GM12878 (cell line): ENCODE measurements around the gene ZC3H12D. TPM values are rescaled to one million over a fixed set of nuclear protein-coding genes. Genes with fewer than 3 reads are reported as not detected.

ENCODE experiments used
- ATAC-seq: fragments of 200-7000 bp; cut with Tn5 transposase; 3 replicates; pipeline ENCODE4 v1.9.1; 2020; ENCODE audit warnings: mild to moderate bottlenecking, moderate library complexity
- BruUV-seq: library from RNA; stranded (reverse); fragments of 400-500 nt; replicated peaks from 2 replicates; lab custom pipeline; 2021; lab: Mats Ljungman, UMichigan
- CTCF ChIA-PET: fragments of 300-600 bp; sonication (Branson Sonifier 250); formaldehyde crosslinking; extraction: SDS; loops from one replicate; lab custom pipeline; 2021; ENCODE audit warnings: inconsistent platforms; lab: Yijun Ruan, JAX
- POLR2A ChIA-PET: fragments of 350-600 bp; formaldehyde crosslinking; extraction: SDS; loops from one replicate; lab custom pipeline; 2021; ENCODE audit warnings: inconsistent platforms; lab: Charles Lee
- RAD21 ChIA-PET: fragments of 300-600 bp; sonication (Branson Sonifier 250); formaldehyde crosslinking; loops from one replicate; lab custom pipeline; 2023; ENCODE audit warnings: antibody characterized with exemption; ENCODE audit not compliant: unreplicated experiment; lab: Charles Lee
- SMC1A ChIA-PET: fragments of 300-600 bp; sonication (Branson Sonifier 250); formaldehyde crosslinking; loops from one replicate; lab custom pipeline; 2023; ENCODE audit not compliant: unreplicated experiment, uncharacterized antibody; lab: Charles Lee
- DNase-seq: peaks from one replicate; pipeline ENCODE4 v3.0.0-alpha.2; 2011; ENCODE audit warnings: low read depth, low spot score
- FAIRE-seq: peaks from 3 replicates; lab custom pipeline; 2011; peaks lifted over from hg19 to GRCh38; lab: Jason Lieb, UNC
- H2AFZ ChIP-seq: 2 replicates; pipeline ENCODE4 v1.6.0; 2011; ENCODE audit warnings: low read depth, low read length, control low read depth; ENCODE audit not compliant: control insufficient read depth
- H3K27ac ChIP-seq: 2 replicates; pipeline ENCODE4 v1.5.1; 2011; ENCODE audit warnings: control low read depth; ENCODE audit not compliant: control insufficient read depth, insufficient read depth
- H3K27me3 ChIP-seq, 2 experiments: replicated peaks in 1 of 2; 2 replicates each; pipeline versions ENCODE4 v1.6.0 to v1.6.1; 2011; ENCODE audit warnings: low read length in 1 of 2; ENCODE audit not compliant: control insufficient read depth in 2 of 2, insufficient read depth in 2 of 2
- H3K36me3 ChIP-seq, 2 experiments: 2 replicates each; pipeline ENCODE4 v1.5.1; 2011; ENCODE audit warnings: low read length in 1 of 2; ENCODE audit not compliant: control insufficient read depth in 2 of 2, insufficient read depth in 2 of 2
- H3K4me1 ChIP-seq: 2 replicates; pipeline ENCODE4 v1.6.1; 2011; ENCODE audit warnings: mild to moderate bottlenecking, low read length, moderate library complexity, mixed read lengths; ENCODE audit not compliant: control insufficient read depth, insufficient read depth
- H3K4me2 ChIP-seq: 2 replicates; pipeline ENCODE4 v1.6.0; 2011; ENCODE audit warnings: control low read depth; ENCODE audit not compliant: control insufficient read depth, insufficient read depth
- H3K4me3 ChIP-seq: fragments of 200-600 bp; sonication (generic); 2 replicates; pipeline ENCODE4 v1.5.1; 2016
- H3K79me2 ChIP-seq: 2 replicates; pipeline ENCODE4 v1.6.0; 2011; ENCODE audit warnings: low read length; ENCODE audit not compliant: control insufficient read depth, insufficient read depth
- H3K9ac ChIP-seq: 2 replicates; pipeline ENCODE4 v1.8.0; 2011; ENCODE audit warnings: low read length, control low read depth, mixed read lengths; ENCODE audit not compliant: control insufficient read depth, insufficient read depth
- H3K9me3 ChIP-seq: replicated peaks from 3 replicates; pipeline ENCODE4 v1.5.1; 2011; ENCODE audit warnings: mild to moderate bottlenecking, low read length; ENCODE audit not compliant: control insufficient read depth, insufficient read depth
- H4K20me1 ChIP-seq: 2 replicates; pipeline ENCODE4 v1.6.0; 2011; ENCODE audit not compliant: control insufficient read depth, insufficient read depth
- BRCA1 ChIP-seq: IDR thresholded peaks from 2 replicates; pipeline ENCODE4 v1.6.1; 2011; ENCODE audit warnings: low read depth, low read length, improper control_type of control experiment
- CBFB ChIP-seq: IDR thresholded peaks from 2 replicates; pipeline ENCODE4 v1.6.1; 2016; ENCODE audit warnings: antibody characterized with exemption, low read depth
- CHD4 ChIP-seq: fragments of 200-600 bp; sonication (generic); IDR thresholded peaks from 2 replicates; pipeline ENCODE4 v1.6.1; 2016; ENCODE audit warnings: mild to moderate bottlenecking
- EED ChIP-seq: sonication (generic); IDR thresholded peaks from 2 replicates; pipeline ENCODE4 v1.6.1; 2016; ENCODE audit warnings: antibody characterized with exemption, low read depth
- EP300 ChIP-seq, 2 experiments: fragments of 150-350 bp in 1 of 2; IDR thresholded peaks; 2 replicates each; pipeline ENCODE4 v1.6.1; 2011 to 2012; ENCODE audit warnings: low read depth in 2 of 2, low read length in 2 of 2, borderline replicate concordance in 1 of 2, improper control_type of control experiment in 1 of 2, inconsistent platforms in 1 of 2; ENCODE audit not compliant: control insufficient read depth in 1 of 2
- ESRRA ChIP-seq: IDR thresholded peaks from 2 replicates; pipeline ENCODE4 v1.6.1; 2012; ENCODE audit warnings: mild to moderate bottlenecking, low read length, improper control_type of control experiment
- IKZF1 ChIP-seq: fragments of 450-650 bp; conservative IDR thresholded peaks from 2 replicates; pipeline ENCODE4 v1.6.1; 2017; ENCODE audit warnings: antibody characterized with exemption, mild to moderate bottlenecking
- KLF5 ChIP-seq: fragments of 450-650 bp; IDR thresholded peaks from 2 replicates; pipeline ENCODE4 v1.6.1; 2014; ENCODE audit warnings: mild to moderate bottlenecking; ENCODE audit not compliant: partially characterized antibody
- MEF2B ChIP-seq: fragments of 450-650 bp; IDR thresholded peaks from 2 replicates; pipeline ENCODE4 v1.6.1; 2018; ENCODE audit warnings: mild to moderate bottlenecking, moderate library complexity; ENCODE audit not compliant: partially characterized antibody, poor library complexity, severe bottlenecking
- MYB ChIP-seq: fragments of 150-350 bp; IDR thresholded peaks from 2 replicates; pipeline ENCODE4 v1.6.1; 2014; ENCODE audit warnings: mild to moderate bottlenecking, low read depth, low read length, borderline replicate concordance
- NRF1 ChIP-seq: conservative IDR thresholded peaks from 2 replicates; pipeline ENCODE4 v1.6.1; 2011; ENCODE audit warnings: mild to moderate bottlenecking, low read depth, low read length, improper control_type of control experiment
- POLR2AphosphoS2 ChIP-seq: IDR thresholded peaks from 2 replicates; pipeline ENCODE4 v1.6.1; 2011; ENCODE audit warnings: low read depth, mild to moderate bottlenecking, low read length, improper control_type of control experiment, moderate library complexity
- YBX1 ChIP-seq: fragments of 450-650 bp; IDR thresholded peaks from 2 replicates; pipeline ENCODE4 v1.6.1; 2016; ENCODE audit warnings: antibody characterized with exemption
- ZNF24 ChIP-seq: fragments of 450-650 bp; IDR thresholded peaks from 2 replicates; pipeline ENCODE4 v1.6.1; 2017; ENCODE audit warnings: antibody characterized with exemption, mild to moderate bottlenecking
- WGBS: methylation state at CpG from one replicate; pipeline ENCODE4 v1.1.6; 2016; ENCODE audit warnings: low lambda C conversion rate; ENCODE audit not compliant: insufficient replicate concordance, insufficient coverage; ENCODE audit errors: missing lambda C conversion rate; 5-methylcytosine and 5-hydroxymethylcytosine counted together
- in situ Hi-C: fragments of 300-500 bp; cut with MboI; formaldehyde crosslinking; loops from 9 replicates; pipeline ENCODE4 v1.14.3; 2018; ENCODE audit warnings: mixed read lengths
- intact Hi-C: fragments of 100-400 bp; cut with micrococcal nuclease; formaldehyde crosslinking; loops from one replicate; pipeline ENCODE4 v1.14.2; 2022; ENCODE audit not compliant: unreplicated experiment
- polyA plus RNA-seq, 11 experiments: library from polyadenylated mRNA; depleted of rRNA in 4 of 11; unstranded in 6 of 11; stranded (reverse) in 5 of 11; fragments of >200 nt; fragmentation: Nextera tagmentation in 4 of 11; fragmentation: Illumina TruSeq in 1 of 11; extraction: Ambion mirVana in 4 of 11; extraction: Trizol in 1 of 11; gene quantifications; 1 replicate in 1 of 11; 2 replicates in 10 of 11; pipeline versions ENCODE4 v1.2.1 to v1.2.3, GENCODE V29; 2011 to 2016; ENCODE audit warnings: inconsistent platforms in 2 of 11, missing spikeins in 2 of 11, low read depth in 1 of 11
- total RNA-seq, 4 experiments: library from RNA; depleted of rRNA in 3 of 4; stranded (reverse); fragments of >200 nt in 3 of 4; fragmentation: Illumina TruSeq in 1 of 4; extraction: Trizol in 1 of 4; gene quantifications; 2 replicates each; pipeline versions ENCODE4 v1.2.1 to v1.2.3, GENCODE V29; 2013 to 2021
- TF ChIP-seq, protein P1 (sequence below): fragments of 450-650 bp; formaldehyde crosslinking; IDR thresholded peaks from 2 replicates; pipeline ENCODE4 v1.5.0; 2022; ENCODE audit warnings: mild to moderate bottlenecking, missing genetic modification characterization
- TF ChIP-seq, protein P2 (sequence below): fragments of 450-650 bp; IDR thresholded peaks from 2 replicates; pipeline ENCODE4 v1.6.1; 2016; ENCODE audit warnings: mild to moderate bottlenecking
- TF ChIP-seq, protein P3 (sequence below): fragments of 150-350 bp; IDR thresholded peaks from 2 replicates; pipeline ENCODE4 v1.6.1; 2014; ENCODE audit warnings: mild to moderate bottlenecking, low read depth, low read length

Gene ZC3H12D
- total and polyA plus RNA-seq, 10 of the 15 experiments (the other 5 are each of a cell fraction or from before 2014, with no cell fraction given): 1.4 to 29.7 (median 8.8) TPM

DNA sequence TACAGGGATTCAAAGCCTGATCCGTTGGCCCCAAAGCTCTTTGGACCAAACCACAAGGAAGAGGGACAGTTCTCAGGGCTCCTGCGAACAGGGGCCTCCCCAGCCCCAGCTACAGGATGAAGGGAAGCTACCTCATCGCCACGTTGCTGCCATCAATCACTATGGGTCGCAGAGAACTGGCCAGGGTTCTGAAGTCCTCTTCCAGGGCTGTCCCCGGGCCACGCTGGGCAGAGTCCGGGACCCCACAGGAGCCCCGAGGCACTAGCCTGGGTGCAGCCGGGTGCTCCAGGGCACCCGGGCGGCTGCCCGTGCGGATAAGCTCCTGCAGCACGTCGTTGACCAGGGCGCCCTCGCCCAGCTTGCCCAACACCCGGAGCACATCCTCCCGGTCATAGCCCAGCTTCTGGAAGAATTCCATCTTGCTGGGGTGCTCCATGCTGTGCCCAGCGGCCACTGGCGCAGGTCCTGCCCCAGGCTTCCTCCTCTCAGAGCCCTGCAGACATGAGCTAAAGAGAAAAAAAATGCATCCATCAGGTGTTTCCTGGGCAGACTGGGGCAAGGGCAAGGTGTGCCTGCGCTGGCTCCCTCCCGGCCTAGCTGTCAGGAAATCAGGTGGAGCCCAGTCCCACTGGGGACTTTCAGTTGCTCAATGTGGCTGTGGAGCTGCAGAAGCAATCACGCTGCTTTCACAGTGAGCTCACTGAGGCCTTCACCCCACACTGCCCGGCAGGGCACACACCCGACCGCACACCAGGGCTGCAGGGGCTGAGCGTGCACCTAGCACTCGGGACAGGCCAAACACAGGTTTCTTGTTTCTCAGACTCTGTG is 10.5 kb downstream of the ZC3H12D start:
- peak; percentile 53 for ATAC-seq
- TF ChIP-seq, protein P1, sequence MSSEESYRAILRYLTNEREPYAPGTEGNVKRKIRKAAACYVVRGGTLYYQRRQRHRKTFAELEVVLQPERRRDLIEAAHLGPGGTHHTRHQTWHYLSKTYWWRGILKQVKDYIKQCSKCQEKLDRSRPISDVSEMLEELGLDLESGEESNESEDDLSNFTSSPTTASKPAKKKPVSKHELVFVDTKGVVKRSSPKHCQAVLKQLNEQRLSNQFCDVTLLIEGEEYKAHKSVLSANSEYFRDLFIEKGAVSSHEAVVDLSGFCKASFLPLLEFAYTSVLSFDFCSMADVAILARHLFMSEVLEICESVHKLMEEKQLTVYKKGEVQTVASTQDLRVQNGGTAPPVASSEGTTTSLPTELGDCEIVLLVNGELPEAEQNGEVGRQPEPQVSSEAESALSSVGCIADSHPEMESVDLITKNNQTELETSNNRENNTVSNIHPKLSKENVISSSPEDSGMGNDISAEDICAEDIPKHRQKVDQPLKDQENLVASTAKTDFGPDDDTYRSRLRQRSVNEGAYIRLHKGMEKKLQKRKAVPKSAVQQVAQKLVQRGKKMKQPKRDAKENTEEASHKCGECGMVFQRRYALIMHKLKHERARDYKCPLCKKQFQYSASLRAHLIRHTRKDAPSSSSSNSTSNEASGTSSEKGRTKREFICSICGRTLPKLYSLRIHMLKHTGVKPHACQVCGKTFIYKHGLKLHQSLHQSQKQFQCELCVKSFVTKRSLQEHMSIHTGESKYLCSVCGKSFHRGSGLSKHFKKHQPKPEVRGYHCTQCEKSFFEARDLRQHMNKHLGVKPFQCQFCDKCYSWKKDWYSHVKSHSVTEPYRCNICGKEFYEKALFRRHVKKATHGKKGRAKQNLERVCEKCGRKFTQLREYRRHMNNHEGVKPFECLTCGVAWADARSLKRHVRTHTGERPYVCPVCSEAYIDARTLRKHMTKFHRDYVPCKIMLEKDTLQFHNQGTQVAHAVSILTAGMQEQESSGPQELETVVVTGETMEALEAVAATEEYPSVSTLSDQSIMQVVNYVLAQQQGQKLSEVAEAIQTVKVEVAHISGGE (CRISPR knock-in tag): no peak
- TF ChIP-seq CHD4 (no peak), NRF1 (no peak), MYB (no peak), BRCA1 (no peak), POLR2AphosphoS2 (no peak), IKZF1 (0 out of 2 replicates have a peak, but pooled peaks have one; percentile 13), CBFB (no peak), EP300 (IDR thresholded peaks at IDR 0.05; ENCODE audit: borderline replicate concordance in 1 of 2, control insufficient read depth in 1 of 2, low read depth in 2 of 2, low read length in 2 of 2) (no peak), ESRRA (no peak), MEF2B (peak; percentile 17), ZNF24 (no peak), EED (peak; percentile 31; the same call in 1 of the 2 replicates), YBX1 (no peak), KLF5 (no peak)
- TF ChIP-seq, protein P2, sequence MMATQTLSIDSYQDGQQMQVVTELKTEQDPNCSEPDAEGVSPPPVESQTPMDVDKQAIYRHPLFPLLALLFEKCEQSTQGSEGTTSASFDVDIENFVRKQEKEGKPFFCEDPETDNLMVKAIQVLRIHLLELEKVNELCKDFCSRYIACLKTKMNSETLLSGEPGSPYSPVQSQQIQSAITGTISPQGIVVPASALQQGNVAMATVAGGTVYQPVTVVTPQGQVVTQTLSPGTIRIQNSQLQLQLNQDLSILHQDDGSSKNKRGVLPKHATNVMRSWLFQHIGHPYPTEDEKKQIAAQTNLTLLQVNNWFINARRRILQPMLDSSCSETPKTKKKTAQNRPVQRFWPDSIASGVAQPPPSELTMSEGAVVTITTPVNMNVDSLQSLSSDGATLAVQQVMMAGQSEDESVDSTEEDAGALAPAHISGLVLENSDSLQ: peak; percentile 62
- TF ChIP-seq, protein P3, sequence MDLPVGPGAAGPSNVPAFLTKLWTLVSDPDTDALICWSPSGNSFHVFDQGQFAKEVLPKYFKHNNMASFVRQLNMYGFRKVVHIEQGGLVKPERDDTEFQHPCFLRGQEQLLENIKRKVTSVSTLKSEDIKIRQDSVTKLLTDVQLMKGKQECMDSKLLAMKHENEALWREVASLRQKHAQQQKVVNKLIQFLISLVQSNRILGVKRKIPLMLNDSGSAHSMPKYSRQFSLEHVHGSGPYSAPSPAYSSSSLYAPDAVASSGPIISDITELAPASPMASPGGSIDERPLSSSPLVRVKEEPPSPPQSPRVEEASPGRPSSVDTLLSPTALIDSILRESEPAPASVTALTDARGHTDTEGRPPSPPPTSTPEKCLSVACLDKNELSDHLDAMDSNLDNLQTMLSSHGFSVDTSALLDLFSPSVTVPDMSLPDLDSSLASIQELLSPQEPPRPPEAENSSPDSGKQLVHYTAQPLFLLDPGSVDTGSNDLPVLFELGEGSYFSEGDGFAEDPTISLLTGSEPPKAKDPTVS: no peak

More for the DNA sequence above, 10.5 kb downstream of the ZC3H12D start:
- FAIRE-seq (no peak), DNase-seq (no peak)
- Histone ChIP-seq H3K27me3 (no peaks in the 10 kb centered on the region), H3K36me3 (peaks cover 14 to 16% of the 10 kb centered on the region in 2 experiments; a peak in 3 of 4 replicates), H3K9me3 (no peaks in the 10 kb centered on the region), H2AFZ (no peak overlapping the region), H3K4me1 (peaks cover 56% of the 10 kb centered on the region), H3K4me2 (peak overlapping the region; percentile 70), H3K4me3 (peak overlapping the region; percentile 44; the same call in 1 of the 2 replicates), H3K9ac (peak overlapping the region; percentile 28; the same call in 1 of the 2 replicates), H3K79me2 (peaks cover 85% of the 10 kb centered on the region), H4K20me1 (0 out of 2 replicates have a peak, but pooled peaks cover 6% of the 10 kb centered on the region), H3K27ac (peak overlapping the region; percentile 7)
- POLR2A ChIA-PET: interaction anchor here (0.9 to 2.8 kb wide), 6 partner anchors 10 to 420 kb away, joined by 3 to 6 read pairs (median 4); no protein-coding TSS in a partner anchor
- no TSS peak for BruUV-seq
- in situ Hi-C loops: no loop called here
- CTCF ChIA-PET: interaction anchor here (0.6 to 2.7 kb wide), 14 partner anchors 10 to 446 kb away, joined by 3 to 26 read pairs (median 4); partner anchors contain the start of gene PPIL4
- SMC1A ChIA-PET: interaction anchor here (0.9 to 4.0 kb wide), 16 partner anchors 22 to 445 kb away, joined by 3 to 42 read pairs (median 4); no protein-coding TSS in a partner anchor
- intact Hi-C loops: no loop called here
- RAD21 ChIA-PET: interaction anchor here (0.7 to 3.5 kb wide), 17 partner anchors 9 to 446 kb away, joined by 3 to 28 read pairs (median 4); partner anchors contain the start of gene TAB2
- whole genome bisulfite sequencing: 23% methylated on average over 30 of the region's 30 CpGs
